HG03342 (cell line): Measurements from ENCODE around the gene CHN2.
"Not testable (repeated sequence)": the region's sequence is repeated elsewhere in the genome, so short reads cannot be mapped to it uniquely, and the experiment has no call there.

Experiments used
- ATAC-seq: cut with Tn5 transposase; IDR thresholded peaks from one replicate; pipeline ENCODE4 v1.9.1; 2021; ENCODE audit warnings: mild to moderate bottlenecking, moderate library complexity; ENCODE audit not compliant: unreplicated experiment

Gene CHN2

GRCh38 chr7:29255199-29255878 is 60.8 kb downstream of the CHN2 start:
- no peak for ATAC-seq

GRCh38 chr7:29255906-29256692 is 61.5 kb downstream of the CHN2 start:
- ATAC-seq: no peak

GRCh38 chr7:29256693-29257002 is 62.1 kb downstream of the CHN2 start:
- ATAC-seq: no peak

DNA sequence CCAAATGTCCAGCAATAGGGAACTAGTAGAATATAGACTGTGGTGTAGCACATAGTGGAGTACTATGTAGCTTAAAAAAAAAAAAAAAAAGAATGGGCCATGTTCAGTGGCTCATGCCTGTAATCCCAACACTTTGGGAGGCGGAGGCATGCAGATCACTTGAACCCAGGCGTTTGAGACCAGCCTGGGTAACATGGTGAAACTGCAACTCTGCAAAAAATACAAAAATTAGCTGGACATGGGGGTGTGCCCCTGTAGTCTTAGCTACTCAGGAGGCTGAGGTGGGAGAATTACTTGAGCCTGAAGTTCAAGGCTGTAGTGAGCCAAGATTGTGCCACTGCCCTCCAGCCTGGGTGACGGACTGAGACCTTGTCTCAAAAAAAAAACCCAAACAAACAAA is 64.4 kb downstream of the CHN2 start:
- no peak for ATAC-seq

DNA sequence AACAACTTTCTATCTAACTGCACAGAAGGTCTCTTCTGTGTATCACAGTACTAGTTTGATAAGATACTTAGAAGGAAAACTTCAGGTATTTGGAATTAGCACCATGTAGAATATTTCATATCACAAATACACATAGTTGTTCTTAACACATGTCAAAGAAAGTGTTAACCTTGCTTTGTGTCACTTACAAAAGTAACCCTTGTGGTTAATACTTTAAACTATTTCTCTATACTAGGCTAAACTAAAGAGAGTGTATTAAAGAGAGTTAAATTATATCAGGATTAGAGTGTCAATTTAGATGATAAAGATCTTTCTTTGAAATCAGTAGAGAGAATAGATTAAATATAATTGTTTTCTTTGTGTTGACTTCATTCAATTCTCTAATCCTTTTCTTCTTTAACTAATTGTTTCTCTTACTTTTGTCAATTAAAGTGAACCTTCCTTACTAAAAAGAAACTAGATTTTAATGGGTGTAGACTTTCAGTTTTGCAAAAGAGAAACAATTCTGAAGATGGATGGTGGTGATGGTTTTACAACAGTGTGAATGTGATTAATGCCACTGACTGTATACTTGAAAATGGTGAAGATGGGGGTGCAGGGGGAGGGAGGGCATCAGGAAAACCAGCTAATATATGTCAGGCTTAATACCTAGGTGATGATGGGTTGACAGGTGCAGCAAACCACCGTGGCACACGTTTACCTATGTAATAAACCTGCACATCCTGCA is 67.8 kb downstream of the CHN2 start:
- ATAC-seq: no peak

GRCh38 chr7:29263601-29264207 is 69.1 kb downstream of the CHN2 start:
- ATAC-seq: not testable (repeated sequence)

- ATAC-seq: no peak
Observed at GRCh38 chr7:29265208-29265923, 70.8 kb downstream of the CHN2 start.

- ATAC-seq: no peak
Observed at GRCh38 chr7:29269935-29270334, 75.4 kb downstream of the CHN2 start.

DNA sequence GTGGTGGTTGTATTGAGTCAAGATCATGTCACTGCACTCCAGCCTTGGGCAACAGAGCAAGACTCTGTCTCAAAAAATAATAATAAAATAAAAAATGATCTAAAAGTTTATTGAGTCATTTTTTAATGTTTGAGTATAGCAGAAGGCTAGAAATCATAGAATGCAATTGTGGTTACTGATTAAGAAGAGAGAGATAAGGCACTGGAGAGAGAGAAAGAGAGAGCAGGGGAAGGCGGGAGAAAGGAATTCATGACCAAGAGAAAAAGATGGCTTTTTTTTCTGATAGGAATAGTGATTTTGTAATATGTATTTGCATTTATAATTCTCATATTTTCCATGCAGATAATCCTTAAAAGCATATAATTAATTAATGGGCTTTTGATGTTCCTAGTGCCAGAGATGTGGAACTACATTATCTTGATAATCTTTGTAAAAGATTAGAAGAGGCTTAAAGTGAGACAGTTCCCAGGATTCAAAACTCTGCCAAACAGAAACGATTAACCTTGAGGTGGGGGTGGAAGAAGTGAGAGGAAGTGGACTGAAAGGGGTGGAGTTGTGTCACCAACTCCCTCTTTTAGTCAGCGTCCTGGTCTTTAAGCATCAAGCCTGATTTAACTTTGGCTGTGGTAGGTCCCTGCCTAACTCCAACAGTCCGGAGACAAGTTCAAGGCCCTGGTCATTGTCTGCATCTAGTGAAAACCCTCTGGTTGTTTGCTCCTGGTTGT is 76.2 kb downstream of the CHN2 start:
- ATAC-seq: no peak

- no peak for ATAC-seq
Observed at GRCh38 chr7:29271319-29271658, 76.7 kb downstream of the CHN2 start.

- ATAC-seq: no peak
Observed at GRCh38 chr7:29272057-29272456, 77.5 kb downstream of the CHN2 start.

DNA sequence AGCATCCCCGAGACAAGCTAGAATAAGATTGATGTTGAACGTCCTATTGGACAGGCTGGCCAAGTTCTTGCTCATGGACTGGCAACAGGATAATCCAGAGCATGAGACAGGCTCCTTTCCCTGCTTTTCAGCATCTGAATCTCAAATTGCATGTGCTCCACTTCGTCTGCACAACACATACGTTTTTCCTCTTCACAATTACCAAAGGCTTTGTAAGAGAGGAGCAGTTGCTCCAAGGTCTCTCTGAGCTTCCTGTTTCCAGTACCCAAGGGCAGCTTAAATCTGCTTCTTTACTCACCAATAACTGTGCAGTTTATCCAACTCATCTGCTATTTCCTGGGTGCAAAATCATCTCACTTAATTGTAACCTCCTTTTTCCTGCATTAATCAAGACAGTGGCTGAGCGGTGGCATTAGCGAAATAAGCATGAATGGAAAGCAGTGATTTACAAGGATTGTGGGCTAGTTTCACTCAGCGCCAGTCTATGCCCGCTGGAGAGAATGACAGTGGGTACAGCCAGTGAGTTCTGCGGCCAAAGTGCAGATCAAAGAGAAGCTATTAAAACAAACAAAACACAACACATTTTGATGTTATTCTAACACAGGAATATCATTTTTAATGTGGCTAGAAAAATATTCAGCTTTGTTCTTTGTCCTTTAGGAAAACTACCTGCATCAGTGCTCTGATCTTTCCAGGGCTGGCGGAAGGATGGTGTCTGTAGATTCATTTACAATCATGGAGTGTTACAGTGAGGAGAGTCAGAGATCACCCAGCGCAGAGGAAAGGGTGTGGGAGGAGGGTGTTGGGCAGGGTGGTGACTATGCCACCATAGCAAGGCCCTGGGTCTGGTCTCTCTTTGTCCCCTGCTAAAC is 79.8 kb downstream of the CHN2 start:
- ATAC-seq: no peak

- ATAC-seq: no peak
Observed at GRCh38 chr7:29275018-29275318, 80.4 kb downstream of the CHN2 start.

- no peak for ATAC-seq
Observed at GRCh38 chr7:29275493-29275892, 80.9 kb downstream of the CHN2 start.

DNA sequence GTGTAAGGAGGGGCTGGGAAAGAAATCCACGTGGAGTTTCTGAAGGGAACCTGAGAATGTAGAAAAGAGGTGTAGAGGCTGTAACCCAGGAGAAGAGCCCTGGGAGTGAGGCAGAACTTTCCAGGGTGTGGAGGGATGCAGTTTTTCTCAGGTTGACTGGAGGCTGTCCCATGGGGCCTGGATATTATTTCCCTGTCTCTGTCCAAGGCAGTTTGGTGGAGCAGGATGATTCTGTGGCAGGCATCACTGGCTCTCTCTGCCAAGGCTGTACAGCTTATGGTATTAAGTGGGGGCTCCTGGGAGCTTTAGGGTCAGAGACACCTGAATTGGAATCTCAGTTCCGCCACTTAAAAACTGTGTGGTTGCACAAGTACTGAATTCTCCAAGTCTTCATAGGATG is 81.6 kb downstream of the CHN2 start:
- no peak for ATAC-seq

- no peak for ATAC-seq
Observed at GRCh38 chr7:29276806-29277205, 82.2 kb downstream of the CHN2 start.

DNA sequence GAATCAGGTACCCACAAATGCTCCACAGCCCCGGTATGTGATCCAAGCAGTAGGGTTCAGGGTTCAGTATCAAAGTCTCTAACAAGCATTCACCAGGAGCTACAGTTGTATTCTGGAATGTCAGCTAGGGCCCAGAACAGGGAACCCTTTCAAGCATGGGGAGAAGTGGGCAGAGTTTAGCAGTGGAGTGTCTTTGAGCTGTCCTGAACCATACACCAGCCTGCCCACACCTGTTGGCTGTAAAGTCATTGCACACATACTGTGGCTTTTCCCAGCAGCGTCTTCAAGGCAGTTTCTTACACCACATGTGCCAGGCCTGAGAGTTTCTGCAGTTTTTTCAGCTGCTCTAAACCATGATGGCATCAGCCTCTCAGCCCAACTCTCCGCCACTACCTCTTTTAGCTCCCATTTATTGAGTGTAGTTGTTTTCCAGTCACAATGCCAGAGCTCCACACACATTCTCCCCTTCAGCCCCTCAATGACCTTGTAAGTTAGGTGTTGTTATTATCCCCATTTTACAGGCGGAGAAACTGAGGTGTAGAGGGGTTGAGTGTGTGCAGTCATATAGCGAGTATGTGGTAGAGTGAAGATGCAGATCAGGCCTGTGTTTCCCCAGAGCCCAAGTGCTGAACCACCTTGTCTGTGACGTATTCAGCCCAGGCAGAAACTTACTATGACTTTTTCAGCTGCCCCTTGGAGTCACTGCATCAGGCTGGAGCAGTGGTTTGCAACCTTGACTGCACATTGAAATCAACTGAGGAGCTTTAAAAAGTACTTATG is 83.1 kb downstream of the CHN2 start:
- no peak for ATAC-seq

GRCh38 chr7:29278337-29279069 is 83.9 kb downstream of the CHN2 start:
- ATAC-seq: no peak
